ENCODE results near the gene CCN5. TPM values are rescaled to one million over a fixed set of nuclear protein-coding genes. Genes with fewer than 3 reads are reported as not detected.
A peak's percentile ranks its signal among the peaks of the same experiment; 100 is the strongest.

CCN5 gene
- total and polyA plus RNA-seq, 2 of the 13 experiments (the other 11 are each of a cell fraction or from before 2014, with no cell fraction given), result 0.12 TPM; not detected in 1

DNA sequence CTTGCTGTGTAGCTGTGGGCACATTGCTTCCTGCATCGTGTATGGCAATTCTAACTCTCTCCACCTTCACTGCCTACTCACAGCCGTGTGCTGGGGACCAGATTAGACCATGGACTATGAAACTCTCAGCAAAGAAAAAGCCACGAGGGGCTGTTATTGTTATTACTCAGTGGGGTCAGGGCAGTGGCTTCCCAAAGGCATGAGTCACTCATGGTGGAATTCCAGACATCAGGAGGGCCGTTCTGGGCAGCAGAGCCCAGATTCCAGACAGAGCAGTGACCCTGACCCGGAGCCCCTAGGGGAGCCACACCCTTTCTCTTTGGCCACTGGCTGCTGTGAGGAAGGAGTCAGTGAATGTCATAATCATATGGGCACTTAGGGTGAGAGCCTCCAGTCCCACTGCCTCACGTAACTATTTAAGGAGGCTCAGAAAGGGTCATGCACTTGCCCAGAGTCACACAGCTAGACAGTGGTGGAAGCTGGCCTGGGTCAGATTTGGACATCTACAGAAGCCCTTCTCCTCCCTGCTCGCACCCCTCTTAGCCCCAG is 22.2 kb upstream of the CCN5 start (continued):
- TF ChIP-seq, protein P1, sequence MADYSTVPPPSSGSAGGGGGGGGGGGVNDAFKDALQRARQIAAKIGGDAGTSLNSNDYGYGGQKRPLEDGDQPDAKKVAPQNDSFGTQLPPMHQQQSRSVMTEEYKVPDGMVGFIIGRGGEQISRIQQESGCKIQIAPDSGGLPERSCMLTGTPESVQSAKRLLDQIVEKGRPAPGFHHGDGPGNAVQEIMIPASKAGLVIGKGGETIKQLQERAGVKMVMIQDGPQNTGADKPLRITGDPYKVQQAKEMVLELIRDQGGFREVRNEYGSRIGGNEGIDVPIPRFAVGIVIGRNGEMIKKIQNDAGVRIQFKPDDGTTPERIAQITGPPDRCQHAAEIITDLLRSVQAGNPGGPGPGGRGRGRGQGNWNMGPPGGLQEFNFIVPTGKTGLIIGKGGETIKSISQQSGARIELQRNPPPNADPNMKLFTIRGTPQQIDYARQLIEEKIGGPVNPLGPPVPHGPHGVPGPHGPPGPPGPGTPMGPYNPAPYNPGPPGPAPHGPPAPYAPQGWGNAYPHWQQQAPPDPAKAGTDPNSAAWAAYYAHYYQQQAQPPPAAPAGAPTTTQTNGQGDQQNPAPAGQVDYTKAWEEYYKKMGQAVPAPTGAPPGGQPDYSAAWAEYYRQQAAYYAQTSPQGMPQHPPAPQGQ (CRISPR knock-in tag; IDR thresholded peaks at IDR 0.05; ENCODE audit: borderline replicate concordance), result no peak
- TF ChIP-seq NFATC3 (CRISPR knock-in tag; IDR thresholded peaks at IDR 0.05), result no peak
- no peak for TF ChIP-seq SP1 (IDR thresholded peaks at IDR 0.05)
- TF ChIP-seq SP1 (CRISPR knock-in tag; IDR thresholded peaks at IDR 0.05), result no peak
- TF ChIP-seq HDAC2 (CRISPR knock-in tag; IDR thresholded peaks at IDR 0.05), result peak; percentile 65; the same call in 1 of the 2 replicates
- TF ChIP-seq ZNF33B (CRISPR knock-in tag; IDR thresholded peaks at IDR 0.05), result no peak
- no peak for TF ChIP-seq ELF1 (CRISPR knock-in tag; IDR thresholded peaks at IDR 0.05)
- no peak for TF ChIP-seq ZNF484 (CRISPR knock-in tag; IDR thresholded peaks at IDR 0.05; ENCODE audit: borderline replicate concordance, low read depth)
- no peak for TF ChIP-seq SRF (IDR thresholded peaks at IDR 0.05; ENCODE audit: low read depth, low read length)
- TF ChIP-seq, protein P2, sequence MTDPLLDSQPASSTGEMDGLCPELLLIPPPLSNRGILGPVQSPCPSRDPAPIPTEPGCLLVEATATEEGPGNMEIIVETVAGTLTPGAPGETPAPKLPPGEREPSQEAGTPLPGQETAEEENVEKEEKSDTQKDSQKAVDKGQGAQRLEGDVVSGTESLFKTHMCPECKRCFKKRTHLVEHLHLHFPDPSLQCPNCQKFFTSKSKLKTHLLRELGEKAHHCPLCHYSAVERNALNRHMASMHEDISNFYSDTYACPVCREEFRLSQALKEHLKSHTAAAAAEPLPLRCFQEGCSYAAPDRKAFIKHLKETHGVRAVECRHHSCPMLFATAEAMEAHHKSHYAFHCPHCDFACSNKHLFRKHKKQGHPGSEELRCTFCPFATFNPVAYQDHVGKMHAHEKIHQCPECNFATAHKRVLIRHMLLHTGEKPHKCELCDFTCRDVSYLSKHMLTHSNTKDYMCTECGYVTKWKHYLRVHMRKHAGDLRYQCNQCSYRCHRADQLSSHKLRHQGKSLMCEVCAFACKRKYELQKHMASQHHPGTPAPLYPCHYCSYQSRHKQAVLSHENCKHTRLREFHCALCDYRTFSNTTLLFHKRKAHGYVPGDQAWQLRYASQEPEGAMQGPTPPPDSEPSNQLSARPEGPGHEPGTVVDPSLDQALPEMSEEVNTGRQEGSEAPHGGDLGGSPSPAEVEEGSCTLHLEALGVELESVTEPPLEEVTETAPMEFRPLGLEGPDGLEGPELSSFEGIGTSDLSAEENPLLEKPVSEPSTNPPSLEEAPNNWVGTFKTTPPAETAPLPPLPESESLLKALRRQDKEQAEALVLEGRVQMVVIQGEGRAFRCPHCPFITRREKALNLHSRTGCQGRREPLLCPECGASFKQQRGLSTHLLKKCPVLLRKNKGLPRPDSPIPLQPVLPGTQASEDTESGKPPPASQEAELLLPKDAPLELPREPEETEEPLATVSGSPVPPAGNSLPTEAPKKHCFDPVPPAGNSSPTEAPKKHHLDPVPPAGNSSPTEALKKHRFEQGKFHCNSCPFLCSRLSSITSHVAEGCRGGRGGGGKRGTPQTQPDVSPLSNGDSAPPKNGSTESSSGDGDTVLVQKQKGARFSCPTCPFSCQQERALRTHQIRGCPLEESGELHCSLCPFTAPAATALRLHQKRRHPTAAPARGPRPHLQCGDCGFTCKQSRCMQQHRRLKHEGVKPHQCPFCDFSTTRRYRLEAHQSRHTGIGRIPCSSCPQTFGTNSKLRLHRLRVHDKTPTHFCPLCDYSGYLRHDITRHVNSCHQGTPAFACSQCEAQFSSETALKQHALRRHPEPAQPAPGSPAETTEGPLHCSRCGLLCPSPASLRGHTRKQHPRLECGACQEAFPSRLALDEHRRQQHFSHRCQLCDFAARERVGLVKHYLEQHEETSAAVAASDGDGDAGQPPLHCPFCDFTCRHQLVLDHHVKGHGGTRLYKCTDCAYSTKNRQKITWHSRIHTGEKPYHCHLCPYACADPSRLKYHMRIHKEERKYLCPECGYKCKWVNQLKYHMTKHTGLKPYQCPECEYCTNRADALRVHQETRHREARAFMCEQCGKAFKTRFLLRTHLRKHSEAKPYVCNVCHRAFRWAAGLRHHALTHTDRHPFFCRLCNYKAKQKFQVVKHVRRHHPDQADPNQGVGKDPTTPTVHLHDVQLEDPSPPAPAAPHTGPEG (CRISPR knock-in tag; IDR thresholded peaks at IDR 0.05), result no peak
- no peak for TF ChIP-seq KAT7 (CRISPR knock-in tag; IDR thresholded peaks at IDR 0.05; ENCODE audit: borderline replicate concordance)
- no peak for TF ChIP-seq ZNF672 (CRISPR knock-in tag; IDR thresholded peaks at IDR 0.05)
- TF ChIP-seq, protein P3, sequence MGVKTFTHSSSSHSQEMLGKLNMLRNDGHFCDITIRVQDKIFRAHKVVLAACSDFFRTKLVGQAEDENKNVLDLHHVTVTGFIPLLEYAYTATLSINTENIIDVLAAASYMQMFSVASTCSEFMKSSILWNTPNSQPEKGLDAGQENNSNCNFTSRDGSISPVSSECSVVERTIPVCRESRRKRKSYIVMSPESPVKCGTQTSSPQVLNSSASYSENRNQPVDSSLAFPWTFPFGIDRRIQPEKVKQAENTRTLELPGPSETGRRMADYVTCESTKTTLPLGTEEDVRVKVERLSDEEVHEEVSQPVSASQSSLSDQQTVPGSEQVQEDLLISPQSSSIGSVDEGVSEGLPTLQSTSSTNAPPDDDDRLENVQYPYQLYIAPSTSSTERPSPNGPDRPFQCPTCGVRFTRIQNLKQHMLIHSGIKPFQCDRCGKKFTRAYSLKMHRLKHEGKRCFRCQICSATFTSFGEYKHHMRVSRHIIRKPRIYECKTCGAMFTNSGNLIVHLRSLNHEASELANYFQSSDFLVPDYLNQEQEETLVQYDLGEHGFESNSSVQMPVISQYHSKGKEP (CRISPR knock-in tag; IDR thresholded peaks at IDR 0.05), result no peak
- TF ChIP-seq ZNF451 (CRISPR knock-in tag; IDR thresholded peaks at IDR 0.05), result no peak
- peak; percentile 80 for TF ChIP-seq FOXK2 (IDR thresholded peaks at IDR 0.05)
- TF ChIP-seq, protein P4, sequence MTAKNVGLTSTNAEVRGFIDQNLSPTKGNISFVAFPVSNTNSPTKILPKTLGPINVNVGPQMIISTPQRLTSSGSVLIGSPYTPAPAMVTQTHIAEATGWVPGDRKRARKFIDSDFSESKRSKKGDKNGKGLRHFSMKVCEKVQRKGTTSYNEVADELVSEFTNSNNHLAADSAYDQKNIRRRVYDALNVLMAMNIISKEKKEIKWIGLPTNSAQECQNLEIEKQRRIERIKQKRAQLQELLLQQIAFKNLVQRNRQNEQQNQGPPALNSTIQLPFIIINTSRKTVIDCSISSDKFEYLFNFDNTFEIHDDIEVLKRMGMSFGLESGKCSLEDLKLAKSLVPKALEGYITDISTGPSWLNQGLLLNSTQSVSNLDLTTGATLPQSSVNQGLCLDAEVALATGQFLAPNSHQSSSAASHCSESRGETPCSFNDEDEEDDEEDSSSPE (CRISPR knock-in tag; IDR thresholded peaks at IDR 0.05), result no peak
- no peak for TF ChIP-seq AHR (CRISPR knock-in tag; IDR thresholded peaks at IDR 0.05)
- peak; percentile 98 for TF ChIP-seq TEAD3 (CRISPR knock-in tag; optimal IDR thresholded peaks at IDR 0.05; ENCODE audit: borderline replicate concordance)
- TF ChIP-seq AKAP8 (CRISPR knock-in tag; IDR thresholded peaks at IDR 0.05), result no peak
- TF ChIP-seq PHF20 (CRISPR knock-in tag; IDR thresholded peaks at IDR 0.05), result no peak
- TF ChIP-seq, protein P5, sequence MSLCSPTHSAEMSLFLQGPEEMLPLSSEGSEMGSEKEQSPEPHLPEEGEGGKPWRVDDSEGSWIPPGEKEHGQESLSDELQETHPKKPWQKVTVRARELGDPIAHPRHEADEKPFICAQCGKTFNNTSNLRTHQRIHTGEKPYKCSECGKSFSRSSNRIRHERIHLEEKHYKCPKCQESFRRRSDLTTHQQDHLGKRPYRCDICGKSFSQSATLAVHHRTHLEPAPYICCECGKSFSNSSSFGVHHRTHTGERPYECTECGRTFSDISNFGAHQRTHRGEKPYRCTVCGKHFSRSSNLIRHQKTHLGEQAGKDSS (CRISPR knock-in tag; IDR thresholded peaks at IDR 0.05; ENCODE audit: borderline replicate concordance, low read depth), result no peak
